HG03520 (cell line): ENCODE results near the gene CEP192.
"Not testable (repeated sequence)": the region's sequence is repeated elsewhere in the genome, so short reads cannot be mapped to it uniquely, and the experiment has no call there.

ENCODE experiments used
- ATAC-seq: cut with Tn5 transposase; IDR thresholded peaks from one replicate; pipeline ENCODE4 v1.9.1; 2021; ENCODE audit warnings: mild to moderate bottlenecking, moderate library complexity; ENCODE audit not compliant: unreplicated experiment

Gene CEP192, protein sequence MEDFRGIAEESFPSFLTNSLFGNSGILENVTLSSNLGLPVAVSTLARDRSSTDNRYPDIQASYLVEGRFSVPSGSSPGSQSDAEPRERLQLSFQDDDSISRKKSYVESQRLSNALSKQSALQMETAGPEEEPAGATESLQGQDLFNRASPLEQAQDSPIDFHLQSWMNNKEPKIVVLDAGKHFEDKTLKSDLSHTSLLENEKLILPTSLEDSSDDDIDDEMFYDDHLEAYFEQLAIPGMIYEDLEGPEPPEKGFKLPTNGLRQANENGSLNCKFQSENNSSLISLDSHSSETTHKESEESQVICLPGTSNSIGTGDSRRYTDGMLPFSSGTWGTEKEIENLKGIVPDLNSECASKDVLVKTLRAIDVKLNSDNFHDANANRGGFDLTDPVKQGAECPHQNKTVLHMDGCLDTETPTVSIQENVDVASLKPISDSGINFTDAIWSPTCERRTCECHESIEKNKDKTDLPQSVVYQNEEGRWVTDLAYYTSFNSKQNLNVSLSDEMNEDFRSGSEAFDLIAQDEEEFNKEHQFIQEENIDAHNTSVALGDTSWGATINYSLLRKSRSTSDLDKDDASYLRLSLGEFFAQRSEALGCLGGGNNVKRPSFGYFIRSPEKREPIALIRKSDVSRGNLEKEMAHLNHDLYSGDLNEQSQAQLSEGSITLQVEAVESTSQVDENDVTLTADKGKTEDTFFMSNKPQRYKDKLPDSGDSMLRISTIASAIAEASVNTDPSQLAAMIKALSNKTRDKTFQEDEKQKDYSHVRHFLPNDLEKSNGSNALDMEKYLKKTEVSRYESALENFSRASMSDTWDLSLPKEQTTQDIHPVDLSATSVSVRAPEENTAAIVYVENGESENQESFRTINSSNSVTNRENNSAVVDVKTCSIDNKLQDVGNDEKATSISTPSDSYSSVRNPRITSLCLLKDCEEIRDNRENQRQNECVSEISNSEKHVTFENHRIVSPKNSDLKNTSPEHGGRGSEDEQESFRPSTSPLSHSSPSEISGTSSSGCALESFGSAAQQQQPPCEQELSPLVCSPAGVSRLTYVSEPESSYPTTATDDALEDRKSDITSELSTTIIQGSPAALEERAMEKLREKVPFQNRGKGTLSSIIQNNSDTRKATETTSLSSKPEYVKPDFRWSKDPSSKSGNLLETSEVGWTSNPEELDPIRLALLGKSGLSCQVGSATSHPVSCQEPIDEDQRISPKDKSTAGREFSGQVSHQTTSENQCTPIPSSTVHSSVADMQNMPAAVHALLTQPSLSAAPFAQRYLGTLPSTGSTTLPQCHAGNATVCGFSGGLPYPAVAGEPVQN (N-terminal part only)

GRCh38 chr18:12990967-12991820 is at the start of gene CEP192:
Gene CEP192 (plus strand): TSS chr18:12991362. CDS start chr18:12999425, 8,063 bp downstream.
- peak; percentile 83 for ATAC-seq

DNA sequence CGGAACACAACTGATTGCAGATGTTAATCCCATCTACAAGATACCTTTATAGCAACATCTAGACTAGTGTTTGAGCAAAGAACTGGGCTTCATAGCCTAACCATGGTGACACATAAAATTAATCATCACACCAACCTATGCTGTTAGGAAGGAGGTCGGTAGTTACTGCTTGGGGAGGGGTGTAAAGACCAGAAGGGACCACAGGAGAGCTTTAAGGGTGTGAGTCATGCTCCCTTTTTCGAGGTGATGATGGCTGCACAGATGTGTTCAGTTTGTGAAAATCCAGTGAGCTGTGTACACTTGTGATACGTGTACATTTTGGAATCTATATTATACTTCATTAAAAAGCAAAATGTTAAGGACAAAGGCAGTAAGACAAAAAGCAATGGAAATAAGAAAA is 47.9 kb upstream of the CEP192 start:
- no peak for ATAC-seq

DNA sequence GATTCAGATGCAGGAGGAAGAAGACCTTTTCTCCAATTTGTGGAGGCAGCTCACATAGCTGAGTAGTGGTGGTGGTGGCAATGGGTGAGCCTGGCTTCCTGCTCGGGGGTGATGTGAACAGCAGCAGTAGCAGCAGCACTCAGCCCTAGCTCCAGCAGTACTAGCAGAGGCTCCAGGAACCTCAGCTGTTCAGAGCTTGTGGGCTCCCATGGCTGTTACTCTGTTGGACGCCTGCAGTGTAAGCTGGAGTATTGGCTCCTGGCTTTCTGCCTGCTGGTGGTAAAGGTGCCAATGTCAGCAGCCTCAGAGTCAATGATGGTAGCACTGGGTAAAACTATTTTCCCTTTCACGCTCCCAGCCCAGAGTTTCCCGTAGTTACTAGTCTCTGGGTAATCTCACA is 46.5 kb upstream of the CEP192 start:
- no peak for ATAC-seq

DNA sequence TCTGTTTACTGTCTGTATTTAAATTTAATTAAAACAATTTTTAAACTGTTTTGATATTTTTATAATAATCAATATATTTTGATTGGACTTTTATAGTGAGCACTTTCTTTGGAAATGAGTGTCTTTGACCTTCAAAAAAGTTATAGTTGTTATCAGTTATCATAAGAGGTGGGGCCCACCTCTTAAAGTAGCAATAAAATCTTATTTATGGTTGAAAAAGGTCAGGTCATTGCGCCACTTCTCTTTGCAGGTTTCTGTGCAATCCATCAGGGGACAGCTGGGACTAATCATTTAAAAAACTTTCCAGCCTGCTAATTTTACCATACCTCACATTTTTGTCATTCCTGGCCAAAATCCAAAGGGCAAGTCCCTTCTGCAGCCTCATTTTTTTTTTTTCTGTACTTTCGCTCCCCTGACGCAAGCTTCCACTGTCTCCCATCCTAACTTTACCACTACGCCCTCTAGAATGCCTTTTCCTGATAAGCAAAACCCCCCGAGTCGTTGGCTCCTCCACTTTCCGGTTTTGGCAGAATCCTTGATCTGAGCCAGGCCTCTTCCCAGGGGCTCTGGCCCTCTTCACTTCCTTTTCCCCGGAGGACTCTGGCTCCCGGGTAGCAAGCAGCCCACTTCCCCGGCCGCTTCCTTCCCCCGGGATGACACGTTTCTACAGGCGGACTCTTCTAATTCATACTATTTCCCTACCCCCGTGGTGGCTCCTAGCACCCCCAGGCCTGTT is 44.4 kb upstream of the CEP192 start:
- peak; percentile 1 for ATAC-seq

DNA sequence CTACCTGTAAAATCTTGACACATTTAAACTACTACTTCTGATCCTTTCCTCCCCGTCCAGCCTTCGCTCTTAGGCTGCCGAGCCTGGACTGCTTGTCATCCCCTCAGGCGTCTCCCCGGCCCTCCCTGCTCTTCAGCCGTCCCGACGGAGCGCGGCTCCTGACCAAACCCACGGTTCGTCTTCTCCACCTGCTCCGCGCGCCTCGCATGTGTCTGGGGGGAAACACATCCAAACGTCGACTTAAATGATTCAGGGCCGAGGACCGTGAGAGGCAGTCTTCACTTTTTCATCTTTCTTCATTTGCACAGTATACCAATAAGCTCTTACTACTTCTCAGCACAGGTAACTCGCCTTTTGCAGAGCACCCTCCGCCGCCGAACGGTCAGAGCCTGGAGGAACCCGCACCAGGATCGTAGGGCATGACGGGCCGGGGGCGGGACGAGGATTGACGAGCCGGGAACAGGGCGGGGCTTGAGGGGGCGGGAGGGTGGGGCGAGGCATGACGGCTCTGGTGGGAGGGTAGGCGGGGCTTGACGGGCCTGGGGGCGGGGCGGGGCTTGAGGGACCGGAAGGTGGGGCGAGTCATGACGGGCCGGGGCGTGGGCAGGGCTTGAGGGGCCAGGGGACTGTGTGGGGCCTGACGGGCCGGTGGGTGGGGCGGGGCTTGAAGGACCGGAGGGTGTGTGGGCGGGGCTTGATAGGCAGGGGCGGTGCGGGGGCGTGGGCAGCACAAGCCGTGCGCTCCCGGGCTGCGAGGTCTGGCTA is 43.7 kb upstream of the CEP192 start, which contains the start of gene SEH1L:
Gene SEH1L (plus strand): TSS at position 727 of the 765 bp plus-strand sequence. CDS start 111 bp downstream, outside the sequence.
- peak; percentile 73 for ATAC-seq

GRCh38 chr18:12948050-12948804 is 42.9 kb upstream of the CEP192 start:
- peak; percentile 61 for ATAC-seq

- no peak for ATAC-seq
Measured at GRCh38 chr18:12958478-12958877, 32.7 kb upstream of the CEP192 start.

DNA sequence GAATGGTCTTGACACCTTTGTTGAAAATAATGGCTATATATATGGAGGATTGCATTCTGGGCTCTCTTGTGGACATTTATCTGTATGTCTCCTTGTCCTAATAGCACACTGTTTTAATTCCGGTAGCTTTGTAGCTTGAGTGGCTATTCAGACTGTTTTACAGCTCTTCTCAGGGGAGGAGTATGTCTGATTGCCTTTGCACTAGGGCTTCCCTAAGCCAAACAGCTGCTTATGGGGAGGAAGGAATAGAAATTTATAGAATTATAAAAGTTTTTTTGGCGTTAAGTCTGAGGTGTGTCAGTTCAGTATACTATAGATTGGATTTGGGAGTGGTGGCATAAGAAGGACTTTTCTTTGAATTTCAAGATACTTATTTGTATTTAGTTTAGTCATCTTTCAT is 30.8 kb upstream of the CEP192 start:
- no peak for ATAC-seq

- no peak for ATAC-seq
Measured at GRCh38 chr18:12960853-12961397, 30.2 kb upstream of the CEP192 start.

- no peak for ATAC-seq
Measured at GRCh38 chr18:12963069-12963468, 28.1 kb upstream of the CEP192 start.

DNA sequence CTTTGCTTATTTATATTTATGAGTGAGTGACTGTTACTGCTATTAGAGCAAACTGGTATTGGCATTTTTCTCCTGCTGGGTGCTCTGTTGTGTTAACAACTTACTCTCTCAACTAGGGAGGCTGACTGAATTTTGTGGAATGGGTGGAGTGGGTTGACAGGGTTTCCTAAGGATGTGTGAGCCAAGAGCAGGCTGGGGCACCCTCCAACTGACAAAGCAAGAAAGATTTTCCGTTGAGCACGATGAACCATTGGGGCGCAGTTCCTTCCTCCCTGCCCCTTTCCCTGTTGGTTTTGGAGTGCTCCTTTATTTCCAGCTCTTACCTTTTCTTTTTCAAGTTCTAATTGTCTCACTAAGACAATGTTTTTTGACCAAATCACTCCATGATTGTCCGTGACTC is 23.0 kb upstream of the CEP192 start:
- ATAC-seq = no peak

GRCh38 chr18:12968619-12969018 is 22.5 kb upstream of the CEP192 start:
- no peak for ATAC-seq

DNA sequence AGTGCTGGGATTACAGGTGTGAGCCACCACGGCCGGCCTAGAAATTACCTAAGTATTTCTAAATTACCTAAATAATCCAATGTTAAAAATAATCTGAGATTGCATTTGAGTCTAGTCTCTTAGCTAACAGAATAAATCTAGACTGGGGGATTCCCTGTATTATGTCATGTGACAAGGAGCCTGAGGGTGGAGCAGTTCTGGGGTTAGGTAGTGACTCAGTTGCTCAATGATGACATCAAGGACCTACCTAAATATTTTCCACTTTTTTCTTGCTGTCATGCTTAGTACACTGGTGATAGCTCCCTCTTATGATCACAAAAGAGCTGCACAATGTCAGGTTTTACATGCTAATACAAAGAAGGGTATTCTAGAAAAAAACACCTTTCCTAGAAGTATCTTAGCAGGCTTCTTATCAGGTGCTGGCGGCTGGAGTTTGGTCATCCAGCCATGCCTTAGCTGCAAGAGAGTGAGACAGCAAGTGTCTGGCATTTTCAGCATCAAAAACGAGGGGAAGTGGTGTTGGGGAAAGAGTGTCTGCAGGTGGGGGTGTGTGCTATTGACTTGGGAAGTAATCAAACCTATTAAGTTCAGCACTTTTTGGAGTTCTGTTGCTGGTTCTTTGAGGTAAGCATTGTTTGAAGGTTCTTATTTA is 17.5 kb upstream of the CEP192 start:
- no peak for ATAC-seq

- no peak for ATAC-seq
Measured at GRCh38 chr18:12975488-12975887, 15.7 kb upstream of the CEP192 start.

DNA sequence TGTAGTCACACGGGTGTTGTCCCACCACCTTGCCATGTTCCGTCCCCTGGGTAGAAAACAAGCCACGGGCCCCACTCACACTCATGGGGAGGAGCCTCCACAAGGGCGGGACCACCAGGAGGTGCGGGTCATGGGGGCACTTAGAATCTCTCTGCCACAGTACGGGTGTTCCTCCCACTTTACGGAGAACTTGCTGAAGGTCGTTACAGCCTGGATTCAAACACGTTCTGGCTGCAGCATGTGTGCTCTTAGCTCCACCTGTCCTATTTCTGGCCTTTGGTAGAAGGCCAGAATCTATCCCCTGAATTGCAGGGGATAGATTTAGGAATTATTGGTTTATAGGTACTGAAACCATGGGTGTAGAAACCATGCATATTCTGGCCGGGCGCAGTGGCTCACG is 14.9 kb upstream of the CEP192 start:
- ATAC-seq = no peak

DNA sequence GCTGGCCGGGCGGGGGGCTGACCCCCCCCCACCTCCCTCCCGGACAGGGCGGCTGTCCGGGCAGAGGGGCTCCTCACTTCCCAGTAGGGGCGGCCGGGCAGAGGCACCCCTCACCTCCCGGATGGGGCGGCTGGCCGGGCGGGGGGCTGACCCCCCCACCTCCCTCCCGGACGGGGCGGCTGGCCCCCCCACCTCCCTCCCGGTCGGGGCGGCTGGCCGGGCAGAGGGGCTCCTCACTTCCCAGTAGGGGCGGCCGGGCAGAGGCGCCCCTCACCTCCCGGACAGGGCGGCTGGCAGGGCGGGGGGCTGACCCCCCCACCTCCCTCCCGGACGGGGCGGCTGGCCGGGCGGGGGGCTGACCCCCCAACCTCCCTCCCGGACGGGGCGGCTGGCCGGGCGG is 11.1 kb upstream of the CEP192 start:
- ATAC-seq = not testable (repeated sequence)
